RPMI7951 (cell line): ENCODE results near the gene SLC9A2. TPM values are rescaled to one million over a fixed set of nuclear protein-coding genes. Genes with fewer than 3 reads are reported as not detected.

Experiments used
- DNase-seq: peaks from one replicate; pipeline ENCODE4 v3.0.0-alpha.2; 2012; ENCODE audit warnings: low read depth
- total RNA-seq: library from RNA; depleted of rRNA; stranded (reverse); fragments of >200 nt; shearing (Covaris generic); gene quantifications from 2 replicates; pipeline ENCODE4 v1.2.3, GENCODE V29; 2014

SLC9A2 gene
- total RNA-seq, 1 experiment from 2014 or later, result not detected

DNA sequence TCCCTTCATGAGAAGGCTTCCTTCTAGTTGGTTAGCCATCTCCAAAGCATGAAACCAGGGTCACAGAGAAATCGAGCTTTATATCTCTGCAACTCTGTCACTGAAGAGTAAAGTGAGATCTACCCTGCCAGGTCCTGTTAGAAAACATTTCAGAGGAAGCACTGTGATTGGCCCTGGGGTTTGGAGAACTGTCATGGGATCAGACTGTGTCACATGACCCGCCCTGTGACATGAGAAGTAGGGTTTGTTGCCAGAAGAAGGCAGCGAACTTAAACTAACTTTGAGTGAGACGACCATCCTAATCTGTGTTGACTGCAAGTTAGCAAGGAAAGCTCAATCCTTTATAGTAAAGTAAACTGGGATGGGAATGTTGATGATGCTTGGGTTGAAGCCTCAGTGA is 55.5 kb downstream of the SLC9A2 start:
- DNase-seq, result no peak

DNA sequence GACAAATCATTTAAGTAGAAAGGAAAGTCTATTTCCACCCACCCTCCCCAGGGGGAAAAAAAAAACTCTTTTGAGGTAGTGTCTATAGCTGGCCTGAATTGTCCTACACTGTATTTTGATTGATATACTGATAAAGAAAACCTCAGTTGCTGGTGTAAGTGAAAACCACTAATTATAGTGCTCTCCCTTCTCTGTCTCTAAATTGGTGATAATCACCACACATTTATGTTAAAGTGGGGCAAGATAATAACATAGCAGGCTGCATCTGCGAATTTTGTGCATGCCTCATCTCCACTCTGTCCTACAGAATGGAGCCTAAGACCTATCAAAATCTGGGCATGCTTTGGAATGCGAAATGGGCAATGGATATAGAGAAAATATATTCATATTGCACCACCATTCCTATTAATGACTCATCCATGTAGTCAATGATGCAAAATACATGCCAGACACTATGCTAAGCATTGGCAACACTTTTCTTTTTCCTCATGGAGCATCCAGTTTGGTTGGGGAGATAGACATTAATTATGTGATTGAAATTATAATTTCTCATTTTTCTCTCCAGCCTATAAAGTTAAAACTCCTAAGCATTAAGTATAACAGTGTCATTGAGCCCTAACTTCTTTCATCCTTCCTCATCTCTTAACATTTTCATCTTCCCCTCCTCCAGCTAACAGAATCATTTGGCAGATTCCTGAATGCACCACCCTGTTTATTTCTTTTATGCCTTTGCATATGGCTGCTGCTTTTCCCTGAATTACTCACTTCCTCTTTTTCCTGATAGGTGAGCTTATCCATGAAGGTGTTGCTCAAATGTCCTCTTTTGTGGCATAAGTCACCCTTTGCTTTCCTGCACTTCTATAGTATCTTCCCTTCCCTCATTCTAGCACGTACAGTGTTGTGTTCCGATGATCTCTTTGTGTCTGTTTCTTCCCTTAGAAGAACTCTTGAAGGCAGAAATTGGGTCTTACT is 58.2 kb downstream of the SLC9A2 start:
- DNase-seq, result no peak

DNA sequence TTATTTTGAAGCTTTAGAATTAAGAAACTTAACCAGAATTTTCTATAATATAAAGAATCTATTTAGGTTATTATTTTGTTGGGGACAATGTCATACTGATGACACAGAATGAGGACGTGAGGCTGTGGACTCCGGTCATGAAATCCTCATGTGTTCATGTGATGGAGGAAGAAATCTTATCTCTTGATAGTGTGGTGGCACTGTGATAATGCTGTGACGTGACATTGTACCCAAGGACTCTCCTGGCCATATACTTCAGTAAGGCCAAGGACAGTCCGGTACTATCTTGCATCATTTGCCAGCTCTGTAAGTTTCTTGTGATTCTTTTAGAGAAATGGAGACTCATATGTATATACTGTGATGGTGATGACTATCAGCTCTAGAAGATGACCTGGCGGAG is 59.1 kb downstream of the SLC9A2 start:
- no peak for DNase-seq

DNA sequence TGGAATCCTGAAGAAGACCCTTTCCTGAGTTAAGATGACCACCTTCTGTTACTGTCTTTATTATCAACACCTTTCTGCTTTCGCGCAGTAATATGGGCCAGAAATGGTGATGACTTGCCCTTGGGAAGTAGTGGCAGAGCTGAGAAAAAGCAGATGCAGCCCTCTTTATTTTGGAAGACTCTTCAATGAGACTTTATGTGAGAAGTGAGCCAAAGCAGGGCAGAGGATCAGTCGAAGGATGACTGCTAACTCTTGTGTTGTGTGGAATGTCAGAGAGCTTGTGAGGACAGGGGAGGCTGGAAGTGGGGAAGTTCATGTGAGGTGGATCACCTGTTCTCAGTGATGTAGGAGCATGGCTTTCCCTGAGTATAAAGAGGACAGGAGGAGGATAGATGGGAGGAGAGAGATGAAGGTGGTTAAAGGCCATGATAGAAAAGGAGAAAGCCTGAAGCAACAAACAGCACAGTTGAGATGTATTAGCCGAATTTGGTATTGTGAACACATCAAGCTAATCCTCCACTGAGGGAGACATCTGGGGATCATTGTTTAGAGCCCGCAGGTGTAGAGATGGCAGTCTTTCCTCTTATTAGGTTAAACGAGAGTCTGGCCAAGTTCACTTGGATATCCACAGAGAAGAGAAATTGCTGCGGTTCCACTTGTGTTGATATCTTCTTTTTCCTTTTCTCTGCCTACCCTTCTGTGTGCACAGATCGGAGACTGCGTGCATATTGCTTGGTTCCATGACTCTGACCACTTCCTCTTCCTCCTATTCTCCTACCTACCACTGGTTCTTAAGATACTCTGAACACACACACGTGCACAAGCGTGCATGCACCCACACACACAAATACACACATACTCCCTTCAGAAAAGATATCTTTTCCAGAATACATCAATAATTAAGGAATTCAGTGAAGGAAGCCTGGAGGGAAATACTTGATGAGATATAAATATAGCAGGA is 67.4 kb downstream of the SLC9A2 start:
- DNase-seq, result no peak

DNA sequence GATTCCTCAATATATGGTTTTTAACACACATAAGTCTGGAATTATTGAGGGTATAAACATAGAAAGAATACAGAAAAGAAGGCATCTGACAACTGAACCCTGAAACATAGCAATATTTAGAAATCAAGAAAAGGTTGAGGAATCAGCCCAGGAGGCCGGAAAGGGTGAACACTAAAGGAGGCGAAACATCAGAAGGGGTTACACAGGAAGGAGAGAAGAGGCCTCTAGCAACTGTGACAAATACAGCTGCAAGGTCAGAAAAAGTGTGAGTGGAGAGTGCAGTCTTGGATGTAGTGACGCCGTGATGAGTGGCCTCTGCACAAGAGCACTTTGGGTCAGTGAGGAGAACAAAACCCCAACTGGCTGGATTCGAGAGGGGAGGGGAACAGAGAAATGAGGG is 70.7 kb downstream of the SLC9A2 start:
- DNase-seq, result no peak

DNA sequence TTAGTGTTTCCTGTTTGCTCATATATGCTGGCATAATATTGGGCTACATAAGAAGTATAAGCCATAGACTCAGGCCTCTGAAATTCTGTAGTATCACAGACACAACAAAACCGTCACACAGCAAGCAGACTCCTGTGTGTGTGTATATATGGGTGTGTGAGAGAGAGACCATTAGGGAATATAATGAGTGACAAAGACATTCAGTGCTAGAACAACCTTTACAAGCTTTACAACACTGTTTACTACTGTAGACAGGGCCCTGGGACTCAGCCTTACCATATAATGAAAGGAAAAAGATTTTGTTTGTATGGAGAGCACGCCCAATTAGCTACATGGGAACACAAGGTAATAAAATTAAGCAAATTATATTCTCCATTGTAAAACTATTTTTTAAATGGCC is 77.1 kb downstream of the SLC9A2 start:
- no peak for DNase-seq

DNA sequence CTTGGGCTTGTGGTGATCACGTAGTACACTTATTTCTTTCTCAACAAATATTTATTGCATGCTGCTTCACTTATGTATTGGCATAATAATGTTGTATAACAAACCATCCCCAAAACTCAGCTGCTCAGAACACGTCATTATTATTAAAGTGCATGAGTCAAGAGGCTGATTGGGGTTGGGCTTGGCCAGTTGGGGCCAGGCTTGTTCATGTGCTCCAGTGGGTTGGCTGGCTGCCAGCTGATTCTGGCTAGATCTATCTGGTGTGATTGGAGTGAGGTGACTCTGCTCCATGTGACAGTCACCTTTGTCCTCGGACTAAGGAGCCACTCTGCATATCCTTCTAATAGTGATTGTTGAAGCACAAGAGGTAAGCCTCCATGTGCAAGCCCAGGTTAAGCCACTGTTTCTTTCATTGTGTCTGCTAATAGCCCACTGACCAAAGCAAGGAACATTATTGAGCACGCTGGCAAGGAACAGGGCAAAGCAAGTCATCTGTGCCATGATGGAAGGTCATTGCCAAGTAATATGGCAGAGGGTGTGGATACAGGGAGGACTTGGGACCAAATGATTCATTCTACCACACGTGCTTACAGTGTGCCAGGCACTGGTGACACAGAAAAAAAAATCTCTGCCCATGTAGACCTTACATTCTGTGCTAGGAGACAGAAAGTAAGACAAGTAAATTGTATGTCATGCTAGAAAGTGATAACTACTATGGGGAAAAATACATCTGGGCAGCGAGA is 79.2 kb downstream of the SLC9A2 start:
- DNase-seq, result peak; percentile 33

DNA sequence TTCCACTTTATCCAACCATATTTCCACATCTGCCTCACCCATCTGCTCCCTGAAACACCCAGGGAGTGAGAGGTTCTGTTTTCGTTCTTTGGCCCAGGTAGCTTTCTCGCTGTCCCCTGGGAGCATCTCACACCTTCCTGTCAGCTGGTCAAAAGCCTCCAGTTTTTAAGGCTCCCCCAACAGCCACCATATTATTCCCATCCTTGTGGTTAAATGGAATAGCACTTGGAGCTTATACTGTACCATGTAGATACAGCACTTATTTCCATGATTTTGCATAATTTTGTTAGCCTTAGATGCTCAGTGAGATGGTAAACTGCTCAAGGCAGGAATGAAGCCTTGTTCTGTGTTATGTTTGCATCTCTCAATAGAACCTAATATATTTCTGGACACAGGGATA is 84.0 kb downstream of the SLC9A2 start:
- DNase-seq, result no peak

DNA sequence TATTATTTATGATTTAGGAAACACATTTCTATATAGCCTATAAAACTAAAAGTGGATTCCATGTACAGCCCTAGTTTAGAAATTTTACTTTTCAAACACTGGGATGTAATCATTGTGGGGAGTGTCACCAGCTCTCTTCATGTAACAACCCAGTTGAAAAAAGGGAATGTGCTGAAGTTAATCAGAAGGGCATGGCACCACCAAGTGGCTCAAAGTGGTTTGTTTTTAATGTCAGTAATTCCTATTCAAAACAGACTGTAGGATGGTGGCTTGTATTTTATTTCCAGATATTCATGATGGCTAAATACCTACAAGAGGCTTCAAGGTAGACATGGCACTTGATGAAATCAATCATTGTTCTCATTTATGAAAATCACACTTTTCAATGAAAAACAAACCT is 84.4 kb downstream of the SLC9A2 start:
- peak; percentile 31 for DNase-seq

DNA sequence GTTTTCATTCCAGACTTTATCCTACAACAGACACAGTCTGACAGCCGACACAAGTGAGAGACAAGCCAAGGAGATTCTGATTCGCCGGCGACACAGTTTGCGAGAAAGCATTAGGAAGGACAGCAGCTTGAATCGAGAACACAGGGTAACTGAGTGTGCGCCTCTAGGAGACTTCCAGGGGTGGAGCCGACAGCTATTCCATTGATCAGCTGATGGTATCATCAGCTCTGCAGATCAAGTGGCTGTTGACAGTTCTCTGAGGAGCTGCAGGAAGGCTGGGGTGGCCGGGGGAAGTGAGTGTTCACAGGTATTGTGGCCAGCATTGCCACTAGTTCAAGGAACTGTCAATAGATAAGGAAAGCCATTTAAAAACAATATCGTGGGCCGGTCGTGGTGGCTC is 85.2 kb downstream of the SLC9A2 start:
- DNase-seq, result no peak

DNA sequence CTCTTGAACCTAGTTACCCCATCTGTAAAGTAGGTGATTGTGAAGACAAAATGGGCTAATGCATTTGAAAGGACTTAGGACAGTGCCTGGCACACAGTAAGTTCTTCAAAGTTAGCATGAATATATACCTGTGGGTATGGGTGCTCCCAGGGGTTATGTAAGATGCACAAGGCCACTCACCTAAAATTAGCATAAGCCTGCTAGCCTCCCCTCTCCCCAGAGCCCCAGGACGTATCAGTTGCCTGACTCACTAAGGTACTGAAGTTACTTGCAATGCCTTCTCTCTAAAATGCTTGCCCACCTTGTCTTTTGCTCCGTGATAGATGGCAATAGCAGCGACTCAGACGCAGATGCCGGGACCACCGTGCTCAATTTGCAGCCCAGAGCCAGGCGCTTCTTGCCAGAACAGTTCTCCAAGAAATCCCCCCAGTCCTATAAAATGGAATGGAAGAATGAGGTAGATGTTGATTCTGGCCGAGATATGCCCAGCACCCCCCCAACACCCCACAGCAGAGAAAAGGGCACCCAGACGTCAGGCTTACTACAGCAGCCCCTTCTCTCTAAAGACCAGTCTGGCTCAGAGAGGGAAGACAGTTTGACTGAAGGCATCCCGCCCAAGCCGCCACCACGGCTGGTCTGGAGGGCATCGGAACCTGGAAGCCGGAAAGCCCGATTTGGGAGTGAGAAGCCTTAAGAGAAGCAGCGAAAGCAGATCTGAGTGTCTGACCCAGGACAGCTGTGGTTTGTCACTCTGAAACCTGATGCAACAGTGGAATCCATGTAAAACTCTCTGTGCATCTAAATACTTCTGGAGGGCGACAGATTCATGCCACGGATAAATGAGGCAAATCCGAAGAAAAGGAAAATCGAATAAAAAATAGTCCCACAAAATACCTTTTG is 88.7 kb downstream of the SLC9A2 start:
- DNase-seq, result no peak

DNA sequence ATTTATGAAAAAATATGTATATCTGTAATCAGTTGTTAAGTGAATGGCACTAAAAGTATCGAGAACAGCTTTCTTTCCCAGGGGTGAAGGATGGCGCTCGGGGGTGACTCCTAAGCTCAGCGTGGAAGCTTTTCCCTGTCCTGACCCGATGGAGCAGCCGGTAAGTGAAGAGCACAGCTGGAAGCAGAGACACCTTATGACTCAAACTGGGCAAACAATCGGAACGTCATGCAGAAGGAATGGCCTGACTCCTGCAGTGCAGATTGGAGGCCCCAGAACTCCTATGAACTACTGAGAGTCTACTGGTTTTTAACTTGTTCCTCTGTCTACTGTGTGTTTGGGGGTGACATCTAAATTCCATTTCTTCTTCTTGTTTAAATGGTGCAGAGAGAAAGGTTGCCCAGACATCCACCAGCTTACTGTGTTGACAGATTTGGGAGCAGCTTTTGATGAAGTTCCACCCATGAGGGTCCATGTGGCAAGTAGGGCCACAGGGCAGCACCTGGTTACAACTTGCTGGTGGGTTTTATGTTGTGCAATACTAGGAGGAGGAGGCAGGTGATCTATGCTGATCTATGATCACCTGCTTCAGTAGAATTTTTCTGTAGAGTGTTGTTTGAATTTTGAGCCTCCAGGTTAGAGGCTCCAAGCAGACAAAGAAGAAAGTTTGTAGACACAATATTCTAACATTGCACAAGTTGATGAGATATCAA is 89.7 kb downstream of the SLC9A2 start:
- DNase-seq, result peak; percentile 44

DNA sequence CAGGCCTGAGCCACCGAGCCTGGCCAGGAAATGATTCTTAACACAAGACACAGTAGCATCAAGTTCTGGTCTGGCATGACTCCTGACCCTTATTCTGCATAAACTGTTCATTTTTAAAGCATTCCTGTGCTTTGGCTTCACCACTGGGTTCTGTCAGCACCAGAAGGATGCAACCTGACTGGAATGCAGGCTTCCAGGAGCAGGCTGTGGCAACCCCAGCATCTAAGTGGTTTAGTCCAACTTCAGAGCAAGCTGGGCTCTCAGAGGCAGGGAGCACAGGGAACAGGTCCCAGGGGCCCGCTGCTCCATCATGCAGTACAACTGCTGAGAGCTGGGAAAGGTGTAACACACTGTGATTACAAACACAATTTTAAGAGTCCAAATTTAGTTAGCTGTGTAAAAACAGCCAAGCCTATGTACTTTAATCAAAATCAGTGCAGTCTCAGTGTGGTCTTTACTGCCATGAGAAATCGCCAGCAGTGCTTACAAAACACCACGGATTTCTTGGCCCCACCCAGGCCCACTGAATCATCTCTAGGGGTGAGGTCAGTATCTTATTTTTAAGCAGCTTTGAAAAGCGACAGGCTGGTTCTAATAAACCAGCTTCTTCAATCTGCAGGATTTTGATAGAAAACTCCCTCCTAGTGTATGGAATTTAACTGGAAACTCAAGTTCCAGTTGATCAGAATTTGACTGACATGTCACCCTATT is 98.1 kb downstream of the SLC9A2 start:
- DNase-seq, result no peak

DNA sequence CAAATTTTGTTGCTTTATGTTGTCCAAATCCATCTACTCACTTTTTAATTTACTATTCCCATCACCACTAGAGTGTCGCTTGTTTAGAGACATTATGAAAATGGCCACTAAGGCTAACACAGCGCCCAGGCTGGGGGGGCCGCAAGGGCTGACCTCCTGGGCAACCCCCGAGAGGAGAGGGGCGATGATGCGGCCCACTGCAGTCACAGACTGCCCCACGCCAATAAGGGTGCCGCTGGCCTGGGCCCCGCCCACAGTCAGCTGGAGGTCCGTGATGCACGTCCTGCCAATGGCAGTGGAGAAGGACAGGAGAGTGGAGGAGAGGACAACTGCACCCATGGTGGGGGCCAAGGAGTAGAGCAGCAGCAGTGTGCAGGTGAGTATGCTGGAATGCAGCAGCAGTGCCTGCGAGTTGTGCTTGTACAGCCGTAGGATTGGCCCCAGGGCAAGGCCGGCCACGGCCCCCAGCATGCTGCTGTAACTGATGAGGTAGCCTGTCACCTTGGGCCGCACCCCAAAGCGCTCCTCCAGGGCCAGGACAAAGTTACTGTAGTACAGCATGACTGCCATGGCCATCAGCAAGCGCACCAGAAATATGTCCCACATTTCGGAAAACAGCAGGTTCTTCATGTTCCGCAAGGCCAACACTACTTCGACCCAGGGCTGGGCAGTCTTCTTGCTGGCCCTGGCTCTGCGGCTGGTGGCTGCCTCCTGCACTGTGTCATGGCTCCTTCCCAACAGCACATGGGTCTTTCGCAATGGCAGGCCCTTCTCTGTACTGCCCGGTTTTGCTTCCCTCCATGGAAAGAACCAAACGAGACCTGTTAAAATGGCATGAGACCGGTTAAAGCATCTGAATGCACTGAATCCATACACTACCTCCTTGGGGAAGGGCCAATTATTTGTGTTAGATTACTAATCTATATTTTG is 99.3 kb downstream of the SLC9A2 start:
- no peak for DNase-seq

DNA sequence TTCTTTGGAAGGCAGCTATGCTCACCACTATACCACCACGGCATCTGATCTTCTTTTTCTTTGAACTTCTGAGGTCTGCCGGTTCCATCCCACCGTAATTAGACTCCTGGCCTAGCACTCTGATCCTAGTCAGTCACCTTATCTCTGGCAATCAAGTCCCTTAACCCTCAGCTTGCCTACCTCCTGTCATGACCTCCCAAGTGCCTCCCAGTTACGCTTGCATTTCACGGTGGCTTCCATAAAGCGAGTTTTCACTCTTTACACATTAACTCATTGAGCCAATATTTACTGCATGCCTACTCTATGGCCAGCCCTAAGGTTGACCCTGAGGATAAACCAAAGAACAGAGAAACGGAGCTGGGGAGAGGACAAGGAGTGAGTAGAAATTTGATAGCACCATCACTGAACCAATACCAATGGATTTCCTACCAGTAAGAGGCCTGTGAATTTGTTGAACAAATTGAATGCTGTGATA is 104.7 kb downstream of the SLC9A2 start:
- DNase-seq, result no peak

DNA sequence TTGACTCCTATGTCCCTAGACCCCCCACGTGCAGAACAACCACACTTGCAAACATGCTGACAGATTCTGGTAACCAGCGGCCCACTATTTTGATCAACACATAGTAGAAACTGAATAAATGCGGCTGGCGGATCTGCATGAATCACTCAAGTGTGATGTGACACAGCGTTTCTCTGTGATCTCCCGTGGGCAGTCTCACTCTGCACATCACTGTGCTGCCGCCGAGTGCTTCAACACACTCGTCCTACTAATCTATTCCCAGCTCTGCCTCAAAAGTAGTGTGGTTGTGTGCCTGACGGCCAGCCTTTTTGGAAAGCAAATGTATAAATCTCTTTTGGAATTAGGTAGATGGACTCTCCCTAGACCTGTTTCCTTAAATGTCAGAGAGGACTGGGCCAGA is 105.2 kb downstream of the SLC9A2 start:
- no peak for DNase-seq

DNA sequence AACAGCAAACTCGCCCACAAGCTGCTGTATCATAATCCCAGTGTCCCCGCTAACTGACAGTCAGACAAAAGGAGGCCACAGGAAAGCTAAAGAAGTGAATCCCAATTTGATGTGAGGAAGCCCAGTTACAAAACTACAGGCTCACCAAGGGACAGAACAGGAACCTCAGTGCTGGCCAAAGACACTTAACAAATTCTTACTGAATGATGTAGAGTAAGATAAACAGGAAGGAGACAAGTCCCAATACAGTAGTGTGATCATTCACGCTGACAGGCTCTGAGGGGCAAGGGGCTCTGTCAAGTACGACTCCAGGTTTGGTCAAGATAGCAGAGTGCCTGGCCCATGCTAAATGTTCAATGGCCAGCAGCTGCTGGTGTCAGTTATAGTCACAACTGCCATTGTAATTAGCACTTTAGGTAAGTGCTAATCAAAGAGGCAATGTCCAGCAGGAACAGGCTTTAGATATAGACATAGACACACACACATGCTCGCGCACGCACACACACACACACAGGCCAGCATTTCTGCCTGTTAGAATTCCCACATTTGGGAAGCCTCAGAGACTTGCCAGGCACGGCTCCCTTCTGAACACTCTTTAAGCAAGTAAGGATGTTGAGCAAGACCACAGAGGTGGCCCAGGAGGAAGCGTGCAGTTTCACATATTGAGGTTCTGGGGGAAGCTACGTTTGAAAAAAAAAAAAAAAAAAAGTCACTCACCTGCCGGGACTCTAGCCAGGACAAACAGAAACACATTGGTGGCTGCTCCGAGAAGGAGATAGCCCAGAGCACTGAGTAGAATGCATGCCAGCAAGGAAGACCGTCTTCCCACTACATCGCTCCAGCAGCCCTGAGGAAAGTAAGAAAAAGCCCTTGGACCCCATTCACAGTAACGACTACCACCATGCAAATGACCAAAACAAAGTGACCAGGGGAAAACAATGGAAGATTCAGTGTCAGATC is 107.1 kb downstream of the SLC9A2 start:
- DNase-seq, result no peak
